Ovary (tissue), 9 donors: ENCODE measurements around the gene RFC4. TPM values are rescaled to one million over a fixed set of nuclear protein-coding genes. Genes with fewer than 3 reads are reported as not detected.

Experiments used
- DNase-seq, 5 donors: peaks; one replicate each; pipeline ENCODE4 v3.0.0-alpha.2; 2019 to 2020
- H3K27ac ChIP-seq, 2 donors: fragments of 200-600 bp; one replicate each; pipeline versions ENCODE4 v1.5.1 to v1.8.0; 2019 to 2022
- H3K27me3 ChIP-seq: fragments of 200-600 bp; one replicate; pipeline ENCODE4 v1.8.0; 2022
- H3K36me3 ChIP-seq: fragments of 200-600 bp; sonication (generic); one replicate; pipeline ENCODE4 v1.5.1; 2019
- H3K4me1 ChIP-seq: one replicate; pipeline ENCODE4 v1.8.1; 2013; ENCODE audit warnings: mild to moderate bottlenecking, moderate library complexity; ENCODE audit not compliant: insufficient read depth
- H3K4me3 ChIP-seq: fragments of 200-600 bp; sonication (generic); one replicate; pipeline ENCODE4 v1.5.1; 2017
- H3K9me3 ChIP-seq, 2 donors: fragments of 200-600 bp in 1 of 2; sonication (generic) in 1 of 2; one replicate each; pipeline versions ENCODE4 v1.5.1 to v1.8.1; 2013 to 2019; ENCODE audit warnings: mild to moderate bottlenecking in 1 of 2, moderate library complexity in 1 of 2
- CTCF ChIP-seq, 3 donors: fragments of 450-650 bp in 2 of 3; fragments of 200-600 bp in 1 of 3; IDR thresholded peaks; one replicate each; pipeline versions ENCODE4 v1.5.1 to v1.8.0; 2016 to 2022; ENCODE audit warnings: antibody characterized with exemption in 3 of 3, mild to moderate bottlenecking in 1 of 3
- EP300 ChIP-seq: sonication (generic); formaldehyde crosslinking; IDR thresholded peaks from one replicate; pipeline ENCODE4 v1.6.1; 2017; ENCODE audit warnings: antibody characterized with exemption
- POLR2A ChIP-seq: fragments of 450-650 bp; IDR thresholded peaks from one replicate; pipeline ENCODE4 v1.6.1; 2017; ENCODE audit warnings: antibody characterized with exemption, mild to moderate bottlenecking, moderate library complexity
- WGBS, 3 donors: extraction: QIAGEN DNeasy Blood & Tissue Kit in 1 of 3; methylation state at CpG; one replicate each; pipeline versions ENCODE4 v1.1.5 to v1.1.7; 2013 to 2017; 5-methylcytosine and 5-hydroxymethylcytosine counted together
- intact Hi-C, 4 donors: fragments of 100-400 bp; cut with DNase I; formaldehyde crosslinking; loops; one replicate each; pipeline versions ENCODE4 v1.11.0 to v1.15.1; 2022 to 2023
- polyA plus RNA-seq, 2 donors: library from polyadenylated mRNA; stranded (reverse); fragments of 200-250 nt in 1 of 2; fragments of 350-450 nt in 1 of 2; fragmentation: Illumina TruSeq in 1 of 2; extraction: RNeasy Lipid Tissue Mini Kit (QIAGEN cat#74804) in 1 of 2; gene quantifications; one replicate each; pipeline ENCODE4 v1.2.3, GENCODE V29; 2013 to 2014
- total RNA-seq, 7 donors: library from RNA; depleted of rRNA in 2 of 7; stranded (reverse); fragments of >200 nt in 2 of 7; fragmentation: NEBNext Ultra II Directional in 3 of 7; extraction: Animal tissue kit (Norgen Biotek cat#: 25700) in 3 of 7; gene quantifications; one replicate each; pipeline versions ENCODE4 v1.1.0 to v1.2.4, GENCODE V29; 2016 to 2023
- donor health status: DM: no; HTN: no; CAD: no; lungs with moderate emphysema.
- donor health status: DM: no; HTN: no; CAD: no.
- donor health status: Bipolar disorder and iron deficiency.
- donor health status: DM: yes; HTN: yes; CAD: no.
- donor health status: DM: no; HTN: no; CAD: no.
- donor health status: DM: yes; HTN: yes; CAD: no.

RFC4 gene
- total and polyA plus RNA-seq, 9 donors, result 11.9 to 18.6 (median 13.8) TPM

DNA sequence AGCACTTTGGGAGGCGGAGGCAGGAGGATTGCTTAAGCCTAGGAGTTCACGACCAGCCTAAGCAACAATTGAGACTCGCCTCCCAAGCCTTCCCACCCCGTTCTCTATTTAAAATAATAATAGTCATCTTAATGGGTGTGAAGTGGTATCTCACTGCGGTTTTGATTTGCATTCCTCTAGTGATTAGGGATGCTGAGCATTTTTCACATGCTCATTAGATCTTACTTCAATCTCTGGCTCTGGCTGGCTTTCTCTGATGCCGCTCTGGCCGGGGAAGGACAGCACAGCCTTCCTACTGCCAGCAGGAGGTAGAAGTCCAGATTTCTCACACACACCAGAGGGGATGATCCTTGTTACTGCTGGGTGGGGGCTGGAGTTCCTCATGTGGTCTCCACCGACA is 30.3 kb downstream of the RFC4 start:
- Histone ChIP-seq H3K9me3 (no peaks in the 10 kb centered on the region), H3K27ac (no peak overlapping the region), H3K27me3 (no peaks in the 10 kb centered on the region), H3K36me3 (no peaks in the 10 kb centered on the region), H3K4me1 (peaks cover 4% of the 10 kb centered on the region), H3K4me3 (no peak overlapping the region)
- intact Hi-C loops, result no loop called here
- DNase-seq, result no peak
- TF ChIP-seq CTCF (IDR thresholded peaks at IDR 0.05) (no peak), POLR2A (no peak), EP300 (no peak)
- WGBS, 3 donors, result 46 to 50% (median 48%) methylated on average over 8 of the region's 8 CpGs

DNA sequence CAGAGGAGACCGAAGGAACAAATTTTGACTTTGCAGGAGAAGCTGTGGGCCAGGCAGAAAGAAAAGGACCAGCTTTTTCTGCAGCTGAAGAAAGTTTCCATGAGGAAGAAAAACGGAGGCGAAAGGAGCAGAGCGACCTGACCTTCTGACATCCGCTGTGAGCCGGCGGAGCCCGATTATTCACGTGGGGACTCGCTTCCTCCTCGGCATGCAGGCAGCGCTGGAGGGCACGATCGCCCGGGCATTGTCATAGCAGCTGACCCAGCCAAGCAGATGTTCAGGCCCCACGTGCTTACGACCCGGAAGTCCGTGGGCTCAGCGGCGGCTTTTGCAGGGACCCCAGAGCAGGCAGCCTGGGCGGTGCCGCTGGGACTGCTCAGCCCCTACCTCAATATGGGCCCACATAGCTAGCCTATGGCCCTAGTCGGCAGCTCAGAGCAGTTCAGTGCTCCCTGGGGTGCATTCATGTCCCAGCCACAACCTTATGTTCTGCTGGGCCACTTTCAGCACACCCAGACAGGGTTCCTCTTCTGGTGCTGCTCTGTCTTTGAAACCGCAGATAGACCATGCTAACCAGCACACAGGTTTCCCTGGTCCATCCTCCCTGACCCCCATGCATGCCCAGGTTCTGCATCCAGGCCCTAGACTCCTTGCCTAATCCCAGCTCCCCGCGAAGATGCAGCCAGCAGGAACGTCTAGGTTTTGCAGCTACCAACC is 33.4 kb downstream of the RFC4 start:
- Histone ChIP-seq H3K9me3 (no peaks in the 10 kb centered on the region), H3K27ac (no peak overlapping the region), H3K27me3 (no peaks in the 10 kb centered on the region), H3K4me1 (peaks cover 4% of the 10 kb centered on the region), H3K4me3 (peak overlapping the region; percentile 30), H3K36me3 (no peaks in the 10 kb centered on the region)
- 17 to 27% (median 27%) methylated on average over 28 of the region's 28 CpGs for WGBS, 3 donors
- peak; percentile 20 to 53 (median 35) for DNase-seq
- TF ChIP-seq CTCF (IDR thresholded peaks at IDR 0.05) (no peak), EP300 (no peak), POLR2A (no peak)
- intact Hi-C loops, result no loop called here

GRCh38 chr3:186772281-186772694 is 34.0 kb downstream of the RFC4 start:
- no peaks in the 10 kb centered on the region for H3K27me3 ChIP-seq
- TF ChIP-seq POLR2A (no peak), EP300 (no peak)
- peak overlapping the region; percentile 30 for H3K4me3 ChIP-seq
- no peaks in the 10 kb centered on the region for H3K9me3 ChIP-seq
- H3K27ac ChIP-seq, result no peak overlapping the region
- intact Hi-C loops, result no loop called here
- WGBS, 3 donors, result 6 to 18% (median 9%) methylated on average over 26 of the region's 26 CpGs
- DNase-seq, result no peak
- peaks cover 4% of the 10 kb centered on the region for H3K4me1 ChIP-seq
- no peaks in the 10 kb centered on the region for H3K36me3 ChIP-seq

DNA sequence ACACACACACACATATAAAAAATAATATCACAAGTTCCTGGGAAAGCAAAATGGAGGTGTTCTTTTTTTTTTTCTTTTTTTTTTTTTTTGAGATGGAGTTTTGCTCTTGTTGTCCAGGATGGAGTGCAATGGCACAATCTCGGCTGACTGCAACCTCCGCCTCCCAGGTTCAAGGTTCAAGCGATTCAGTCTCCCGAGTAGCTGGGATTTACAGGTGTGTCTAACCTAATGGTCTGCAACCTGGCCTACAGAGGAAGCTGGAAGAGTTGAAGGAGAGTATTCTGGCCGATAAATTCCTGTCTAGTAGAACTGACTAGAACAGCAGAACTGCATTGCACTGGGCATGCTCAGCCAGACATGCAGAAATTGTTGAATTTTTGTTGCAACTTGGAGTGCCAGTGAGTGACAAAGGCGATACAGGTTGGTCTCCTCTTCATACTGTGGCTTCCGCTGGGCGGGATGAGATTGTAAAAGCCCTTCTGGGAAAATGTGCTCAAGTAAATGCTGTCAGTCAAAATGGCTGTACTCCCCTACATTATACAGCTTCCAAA is 45.3 kb downstream of the RFC4 start:
- TF ChIP-seq POLR2A (no peak), EP300 (no peak), CTCF (IDR thresholded peaks at IDR 0.05) (no peak)
- Histone ChIP-seq H3K9me3 (no peaks in the 10 kb centered on the region), H3K4me1 (no peaks in the 10 kb centered on the region), H3K4me3 (no peak overlapping the region), H3K36me3 (no peaks in the 10 kb centered on the region), H3K27me3 (no peaks in the 10 kb centered on the region), H3K27ac (no peak overlapping the region)
- 87 to 94% (median 90%) methylated on average over 8 of the region's 8 CpGs for WGBS, 3 donors
- no peak for DNase-seq
- intact Hi-C loops, result no loop called here

DNA sequence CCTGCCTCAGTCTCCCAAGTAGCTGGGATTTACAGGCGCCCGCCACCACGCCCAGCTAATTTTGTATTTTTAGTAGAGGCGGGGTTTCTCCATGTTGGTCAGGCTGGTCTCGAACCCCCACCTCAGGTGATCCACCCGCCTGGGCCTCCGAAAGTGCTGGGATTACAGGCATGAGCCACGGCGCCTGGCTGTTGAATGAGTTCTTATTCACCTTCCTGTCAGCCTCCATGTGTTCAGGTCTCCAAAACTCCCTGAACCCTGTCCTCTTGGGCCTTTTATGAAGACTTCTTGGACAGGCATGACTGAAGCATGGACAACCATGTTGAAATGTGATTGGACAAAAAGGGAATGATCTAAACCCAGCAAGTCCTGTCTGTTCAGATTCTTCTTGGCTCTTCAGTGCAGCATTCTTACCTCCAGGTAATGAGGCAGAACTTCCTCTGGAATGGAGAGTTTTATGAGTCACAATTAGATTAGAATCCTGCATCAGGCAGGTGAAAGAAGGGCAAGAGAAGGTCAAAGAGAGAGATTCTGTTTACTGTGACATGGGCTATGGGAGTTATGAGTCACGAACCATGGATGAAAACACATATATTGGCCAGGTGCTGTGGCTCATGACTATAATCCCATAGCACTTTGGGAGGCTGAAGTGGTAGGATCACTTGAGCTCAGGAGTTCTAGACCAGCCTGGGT is 46.0 kb downstream of the RFC4 start:
- no peaks in the 10 kb centered on the region for H3K27me3 ChIP-seq
- no peak for DNase-seq
- WGBS, 3 donors, result 92 to 97% (median 95%) methylated on average over 10 of the region's 10 CpGs
- H3K27ac ChIP-seq, result no peak overlapping the region
- no peak for TF ChIP-seq EP300
- no peak for TF ChIP-seq POLR2A
- TF ChIP-seq CTCF (IDR thresholded peaks at IDR 0.05), result no peak
- intact Hi-C loops, result no loop called here
- H3K4me3 ChIP-seq, result no peak overlapping the region
- no peaks in the 10 kb centered on the region for H3K4me1 ChIP-seq
- no peaks in the 10 kb centered on the region for H3K9me3 ChIP-seq
- H3K36me3 ChIP-seq, result no peaks in the 10 kb centered on the region
